HL-60 (cell line): ENCODE measurements around the gene SCAP.
"Not testable (repeated sequence)": the region's sequence is repeated elsewhere in the genome, so short reads cannot be mapped to it uniquely, and the experiment has no call there.

Experiments
- DNase-seq, 2 experiments: peaks; one replicate each; pipeline ENCODE4 v3.0.0-alpha.2; 2010 to 2020; ENCODE audit warnings: low read depth in 1 of 2, low spot score in 1 of 2
- H3K27ac ChIP-seq: fragments of 250-450 bp; sonication (Bioruptor Pico); replicated peaks from 2 replicates; pipeline ENCODE4 v1.5.1; 2020; ENCODE audit warnings: mild to moderate bottlenecking, moderate library complexity
- H3K27me3 ChIP-seq: fragments of 250-450 bp; sonication (Bioruptor Pico); 2 replicates; pipeline ENCODE4 v1.5.1; 2021; ENCODE audit warnings: mild to moderate bottlenecking, moderate library complexity; ENCODE audit not compliant: insufficient read depth, poor library complexity, severe bottlenecking
- H3K4me3 ChIP-seq: replicated peaks from 2 replicates; pipeline ENCODE4 v1.5.1; 2011; ENCODE audit warnings: mild to moderate bottlenecking, control low read depth, low read length; ENCODE audit not compliant: insufficient read depth
- GABPA ChIP-seq: IDR thresholded peaks from 2 replicates; pipeline ENCODE4 v1.6.1; 2012; ENCODE audit warnings: low read depth
- POLR2AphosphoS5 ChIP-seq: IDR thresholded peaks from 2 replicates; pipeline ENCODE4 v1.6.1; 2012; ENCODE audit warnings: low read depth
- REST ChIP-seq: IDR thresholded peaks from 2 replicates; pipeline ENCODE4 v1.6.1; 2012; ENCODE audit warnings: low read depth; ENCODE audit not compliant: insufficient replicate concordance
- SPI1 ChIP-seq: IDR thresholded peaks from 2 replicates; pipeline ENCODE4 v1.6.1; 2012; ENCODE audit warnings: low read depth, mild to moderate bottlenecking, borderline replicate concordance
- TF ChIP-seq, protein P1 (sequence below): IDR thresholded peaks from one replicate; pipeline ENCODE4 v1.5.1; 2011; ENCODE audit warnings: low read length, control low read depth, inconsistent platforms; ENCODE audit not compliant: insufficient read depth

The SCAP gene

DNA sequence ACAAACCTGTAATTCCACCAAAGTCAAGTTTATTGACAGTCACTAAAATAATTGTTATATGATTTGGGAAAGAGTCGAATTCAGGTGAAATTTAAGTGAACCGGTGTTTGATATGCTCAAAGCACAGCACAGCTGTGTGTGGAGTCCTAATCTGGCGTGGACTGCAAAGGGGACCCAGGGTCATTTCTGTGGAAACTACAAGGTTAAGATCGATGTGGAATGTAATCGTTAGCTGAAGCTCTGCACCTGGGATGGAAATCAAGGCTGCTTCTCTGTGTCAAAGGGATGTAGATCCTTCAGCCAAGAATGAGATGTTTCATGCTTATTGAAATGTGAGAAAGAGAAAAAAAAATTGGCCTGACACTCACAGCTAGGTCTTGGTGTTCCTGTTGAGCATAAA, 39.4 kb upstream of the SCAP start:
- DNase-seq = no peak
- Histone ChIP-seq H3K27me3 (no peaks in the 10 kb centered on the region), H3K27ac (no peak overlapping the region), H3K4me3 (no peak overlapping the region)
- TF ChIP-seq SPI1 (no peak), GABPA (no peak), REST (no peak), POLR2AphosphoS5 (no peak)
- TF ChIP-seq, protein P1, sequence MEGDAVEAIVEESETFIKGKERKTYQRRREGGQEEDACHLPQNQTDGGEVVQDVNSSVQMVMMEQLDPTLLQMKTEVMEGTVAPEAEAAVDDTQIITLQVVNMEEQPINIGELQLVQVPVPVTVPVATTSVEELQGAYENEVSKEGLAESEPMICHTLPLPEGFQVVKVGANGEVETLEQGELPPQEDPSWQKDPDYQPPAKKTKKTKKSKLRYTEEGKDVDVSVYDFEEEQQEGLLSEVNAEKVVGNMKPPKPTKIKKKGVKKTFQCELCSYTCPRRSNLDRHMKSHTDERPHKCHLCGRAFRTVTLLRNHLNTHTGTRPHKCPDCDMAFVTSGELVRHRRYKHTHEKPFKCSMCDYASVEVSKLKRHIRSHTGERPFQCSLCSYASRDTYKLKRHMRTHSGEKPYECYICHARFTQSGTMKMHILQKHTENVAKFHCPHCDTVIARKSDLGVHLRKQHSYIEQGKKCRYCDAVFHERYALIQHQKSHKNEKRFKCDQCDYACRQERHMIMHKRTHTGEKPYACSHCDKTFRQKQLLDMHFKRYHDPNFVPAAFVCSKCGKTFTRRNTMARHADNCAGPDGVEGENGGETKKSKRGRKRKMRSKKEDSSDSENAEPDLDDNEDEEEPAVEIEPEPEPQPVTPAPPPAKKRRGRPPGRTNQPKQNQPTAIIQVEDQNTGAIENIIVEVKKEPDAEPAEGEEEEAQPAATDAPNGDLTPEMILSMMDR = no peak

DNA sequence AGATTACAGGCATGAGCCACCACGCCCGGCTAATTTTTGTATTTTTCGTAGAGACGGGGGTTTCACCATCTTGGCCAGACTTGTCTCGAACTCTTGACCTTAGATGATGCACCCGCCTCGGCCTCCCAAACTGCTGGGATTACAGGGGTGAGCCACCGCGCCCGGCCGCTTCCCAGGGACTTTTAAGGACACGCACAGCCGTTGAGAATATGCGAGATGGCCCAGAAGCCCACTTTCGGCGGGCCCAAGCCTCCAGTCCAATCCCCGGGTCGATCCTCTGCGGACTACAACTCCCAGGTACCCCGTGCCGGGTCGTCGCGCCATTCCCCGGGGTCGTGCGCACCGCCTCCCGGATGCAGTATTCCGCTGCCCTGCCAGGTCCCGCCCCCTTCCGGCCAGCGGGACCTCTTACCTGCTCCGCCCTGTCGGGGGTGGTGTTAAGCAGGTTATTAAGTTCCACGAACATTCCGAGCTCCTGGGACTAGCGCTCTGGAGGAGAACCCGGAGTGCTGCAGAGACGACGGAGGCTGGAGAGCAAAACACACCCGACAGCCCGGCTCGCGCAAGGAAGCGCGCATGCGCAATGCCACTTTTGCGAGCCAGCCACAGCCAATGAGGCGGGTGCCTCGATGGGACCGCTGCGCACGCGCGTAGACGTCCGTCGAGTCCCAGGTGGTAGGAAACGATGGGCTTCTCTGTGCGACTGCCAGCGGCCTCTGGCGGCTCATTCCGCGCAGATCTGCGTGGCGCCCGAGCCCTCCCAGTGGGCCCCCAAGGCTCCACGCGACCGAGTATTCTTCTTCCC, 37.6 kb upstream of the SCAP start, which contains the start of gene ELP6:
ELP6 (minus strand) TSS at position 588 of the 805 bp plus-strand sequence; CDS start at position 466, 122 bp downstream.
- peak; percentile 91 to 98 for DNase-seq
- no peaks in the 10 kb centered on the region for H3K27me3 ChIP-seq
- TF ChIP-seq SPI1 (no peak), REST (peak; percentile 26), POLR2AphosphoS5 (peak; percentile 93), GABPA (peak; percentile 90)
- TF ChIP-seq, protein P1 = peak; percentile 32
- H3K27ac ChIP-seq = peak within 1 kb of the TSS; percentile 94
- peak within 1 kb of the TSS; percentile 48 for H3K4me3 ChIP-seq

DNA sequence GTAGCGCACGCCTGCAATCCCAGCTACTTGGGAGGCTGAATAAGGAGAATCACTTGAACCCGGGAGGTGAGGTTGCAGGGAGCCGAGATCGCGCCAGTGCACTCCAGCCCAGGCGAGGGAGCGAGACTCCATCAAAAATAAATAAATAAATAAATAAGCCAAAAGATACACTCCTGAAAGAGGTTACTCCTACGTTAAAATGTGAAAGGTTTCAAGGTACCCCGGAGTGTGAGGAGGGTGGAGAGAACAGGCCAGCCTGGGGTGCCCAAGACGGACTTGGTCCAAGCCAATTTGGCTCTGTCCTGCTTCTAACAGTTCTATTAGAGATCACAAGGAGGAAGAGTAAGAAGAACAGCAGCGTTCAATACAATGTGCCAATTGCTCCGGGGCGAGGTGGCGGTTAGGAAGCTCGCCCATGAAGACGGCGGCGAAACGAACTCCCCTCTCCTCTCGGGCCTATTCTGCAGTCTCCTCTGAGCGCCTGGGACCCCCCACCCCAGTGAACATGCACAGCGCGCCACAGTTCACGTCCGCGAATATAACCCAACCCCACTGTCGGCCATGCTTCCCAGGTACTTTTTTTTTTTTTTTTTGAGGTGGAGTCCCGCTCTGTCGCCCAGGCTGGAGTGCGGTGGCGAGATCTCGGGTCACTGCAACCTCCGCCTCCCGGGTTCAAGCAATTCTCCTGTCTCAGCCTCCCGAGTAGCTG, 36.8 kb upstream of the SCAP start:
- Histone ChIP-seq H3K4me3 (peak overlapping the region; percentile 48), H3K27me3 (no peaks in the 10 kb centered on the region), H3K27ac (peak overlapping the region; percentile 94)
- peak; percentile 23 to 31 for DNase-seq
- TF ChIP-seq REST (peak; percentile 24), GABPA (no peak), POLR2AphosphoS5 (no peak), SPI1 (no peak)
- TF ChIP-seq, protein P1 = no peak

DNA sequence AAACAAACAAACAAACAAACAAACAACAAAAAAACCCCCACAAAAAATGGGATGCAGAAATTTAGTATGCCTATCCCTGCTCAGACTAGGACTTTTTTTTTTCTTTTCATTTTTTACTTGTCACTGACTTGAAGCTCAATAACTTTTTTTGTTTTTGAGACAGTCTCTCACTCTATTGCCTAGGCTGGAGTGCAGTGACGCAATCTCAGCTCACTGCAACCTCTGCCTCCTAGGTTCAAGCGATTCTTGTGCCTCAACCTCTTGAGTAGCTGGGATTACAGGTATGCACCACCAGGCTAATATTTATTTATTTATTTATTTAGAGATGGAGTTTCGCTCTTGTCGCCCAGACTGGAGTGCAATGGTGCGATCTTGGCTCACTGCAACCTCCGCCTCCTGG, 29.5 kb upstream of the SCAP start:
- H3K4me3 ChIP-seq, H3K27me3 ChIP-seq, DNase-seq, H3K27ac ChIP-seq: not testable (repeated sequence)
